Astrocyte of the cerebellum (primary cell): Measurements from ENCODE around the gene SEH1L.
A peak's percentile ranks its signal among the peaks of the same experiment; 100 is the strongest.

Source experiments
- DNase-seq: peaks from one replicate; pipeline ENCODE4 v3.0.0-alpha.2; 2011; ENCODE audit warnings: low read depth
- H3K4me3 ChIP-seq: 2 replicates; pipeline ENCODE4 v1.5.1; 2011; ENCODE audit warnings: mild to moderate bottlenecking, low read depth, low read length, moderate library complexity
- CTCF ChIP-seq: IDR thresholded peaks from 2 replicates; pipeline ENCODE4 v1.5.1; 2012; ENCODE audit warnings: low read length, low read depth, moderate library complexity, mild to moderate bottlenecking; ENCODE audit errors: missing control alignments
- in situ Hi-C: cut with HindIII; loops from 2 replicates; pipeline ENCODE4 v1.10.0; 2017; ENCODE audit warnings: low sequenced_read_pairs

SEH1L gene

DNA sequence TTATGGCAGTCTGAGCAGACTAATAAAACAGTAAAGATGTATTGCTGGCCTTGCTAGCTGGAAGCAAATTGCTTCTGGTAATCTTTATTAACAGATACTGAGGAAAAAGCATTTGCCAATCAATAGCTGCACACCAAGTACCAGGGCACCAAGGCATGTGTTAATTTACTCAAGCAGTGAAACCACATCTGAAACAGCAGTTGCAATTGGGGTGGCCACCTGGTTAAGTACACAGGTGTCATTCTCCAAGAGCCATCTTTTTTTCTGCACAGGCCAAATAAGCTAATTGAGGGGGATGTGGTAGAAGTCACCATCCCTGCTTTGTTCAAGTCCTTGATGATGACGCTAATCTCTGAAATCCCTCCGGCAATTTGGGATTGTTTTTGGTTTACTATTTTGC lies 8.6 kb upstream of the SEH1L start:
- no peak overlapping the region for H3K4me3 ChIP-seq
- no peak for DNase-seq
- in situ Hi-C loops, result no loop called here
- no peak for TF ChIP-seq CTCF

GRCh38 chr18:12943215-12943614 lies 4.6 kb upstream of the SEH1L start:
- DNase-seq, result no peak
- no peak for TF ChIP-seq CTCF
- in situ Hi-C loops, result no loop called here
- no peak overlapping the region for H3K4me3 ChIP-seq

- no peak for TF ChIP-seq CTCF
- no peak overlapping the region for H3K4me3 ChIP-seq
- in situ Hi-C loops, result no loop called here
- DNase-seq, result no peak
Observed at GRCh38 chr18:12944709-12945108, 3.1 kb upstream of the SEH1L start.

GRCh38 chr18:12946549-12947284 lies 1.1 kb upstream of the SEH1L start:
- TF ChIP-seq CTCF, result peak; percentile 12
- peak overlapping the region; percentile 77 for H3K4me3 ChIP-seq
- DNase-seq, result peak; percentile 80
- in situ Hi-C loops, result no loop called here

DNA sequence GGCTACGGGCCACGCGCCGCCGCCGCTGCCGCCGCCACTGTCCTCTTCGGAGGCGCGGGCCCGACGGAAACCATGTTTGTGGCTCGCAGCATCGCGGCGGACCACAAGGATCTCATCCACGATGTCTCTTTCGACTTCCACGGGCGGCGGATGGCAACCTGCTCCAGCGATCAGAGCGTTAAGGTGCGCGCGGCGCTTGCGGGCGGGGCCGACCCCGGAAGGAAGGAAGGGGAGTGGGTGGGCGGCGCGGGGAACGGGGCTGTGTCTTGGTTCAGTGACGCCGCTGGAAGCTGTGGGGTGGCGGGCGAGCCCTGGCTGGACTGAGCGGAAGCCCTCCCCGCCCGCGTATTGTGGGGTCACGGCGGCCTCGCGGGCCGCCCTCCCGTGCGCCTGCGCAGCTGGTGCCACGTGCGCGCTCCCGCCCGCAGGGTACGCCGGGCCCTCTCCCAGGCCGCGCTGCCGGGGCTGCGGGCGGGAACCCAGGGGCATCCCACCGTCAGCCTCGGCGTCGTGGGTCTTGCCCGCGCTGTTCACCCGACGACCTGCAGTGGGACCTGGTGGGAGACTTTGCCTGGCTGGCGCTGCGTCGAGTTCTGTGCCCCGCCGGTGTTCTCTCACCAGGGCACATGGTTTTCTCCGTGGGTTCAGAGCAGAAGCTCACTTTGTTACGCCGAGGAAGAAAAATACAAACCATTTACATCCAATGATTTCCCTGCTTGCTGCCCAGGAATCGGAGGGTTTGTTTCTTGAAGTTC lies 416 bp downstream of the SEH1L start:
- DNase-seq, result peak; percentile 79
- peak overlapping the region; percentile 57 for H3K4me3 ChIP-seq
- TF ChIP-seq CTCF, result no peak
- in situ Hi-C loops, result no loop called here

DNA sequence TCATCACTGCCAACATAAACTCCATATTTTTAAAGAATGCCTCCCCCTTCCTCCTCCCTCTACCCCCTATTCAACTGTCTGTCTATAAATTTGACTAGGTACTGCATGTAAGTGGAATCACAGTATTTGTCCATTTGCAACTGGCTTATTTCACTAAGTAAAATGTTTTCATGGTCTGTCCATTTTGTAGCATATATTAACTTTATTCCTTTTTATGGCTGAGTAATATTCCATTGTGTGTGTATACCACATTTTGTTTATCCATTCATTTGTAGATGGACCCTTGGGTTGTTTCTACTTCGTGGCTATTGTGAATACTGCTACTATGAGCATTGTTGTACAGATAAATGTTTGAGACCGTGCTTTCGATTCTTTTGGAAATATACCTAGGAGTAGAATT lies 10.7 kb downstream of the SEH1L start:
- H3K4me3 ChIP-seq, result no peak overlapping the region
- TF ChIP-seq CTCF, result no peak
- DNase-seq, result no peak
- in situ Hi-C loops, result no loop called here
